Panc1 (cell line): ENCODE data around the gene NEU1. TPM values are rescaled to one million over a fixed set of nuclear protein-coding genes. Genes with fewer than 3 reads are reported as not detected.

Source experiments
- ATAC-seq: fragments of 200-7000 bp; cut with Tn5 transposase; 2 replicates; pipeline ENCODE4 v1.9.1; 2020; ENCODE audit warnings: mild to moderate bottlenecking, moderate library complexity
- BruUV-seq: library from RNA; stranded (reverse); fragments of 400-500 nt; replicated peaks from 2 replicates; lab custom pipeline; 2021; lab: Mats Ljungman, UMichigan
- CTCF ChIA-PET: fragments of 300-600 bp; sonication (Branson Sonifier 250); formaldehyde crosslinking; loops from one replicate; lab custom pipeline; 2022; ENCODE audit warnings: antibody characterized with exemption; lab: Charles Lee
- POLR2A ChIA-PET: fragments of 300-600 bp; sonication (Branson Sonifier 250); formaldehyde crosslinking; loops from one replicate; lab custom pipeline; 2022; ENCODE audit warnings: antibody characterized with exemption; lab: Charles Lee
- DNase-seq: peaks from one replicate; pipeline ENCODE4 v3.0.0-alpha.2; 2010; ENCODE audit warnings: low read depth, low spot score
- H3K27ac ChIP-seq: 2 replicates; pipeline ENCODE4 v1.5.1; 2011; ENCODE audit warnings: mild to moderate bottlenecking, low read length, inconsistent platforms
- H3K27me3 ChIP-seq: fragments of 200-500 bp; sonication (Bioruptor generic); 2 replicates; pipeline ENCODE4 v1.6.0; 2014; ENCODE audit warnings: low read length, inconsistent platforms; ENCODE audit not compliant: control insufficient read depth, insufficient read depth
- H3K36me3 ChIP-seq: fragments of 200-500 bp; sonication (Bioruptor generic); 2 replicates; pipeline ENCODE4 v1.5.1; 2014; ENCODE audit warnings: inconsistent platforms, mild to moderate bottlenecking, low read length, moderate library complexity; ENCODE audit not compliant: control insufficient read depth, insufficient read depth
- H3K4me1 ChIP-seq: 2 replicates; pipeline ENCODE4 v1.5.1; 2011; ENCODE audit warnings: inconsistent platforms, mild to moderate bottlenecking, low read length, moderate library complexity; ENCODE audit not compliant: control insufficient read depth, insufficient read depth
- H3K4me3 ChIP-seq, 2 experiments: 2 replicates each; pipeline ENCODE4 v1.5.1; 2011 to 2012; ENCODE audit warnings: low read depth in 2 of 2, low read length in 2 of 2, mild to moderate bottlenecking in 2 of 2, inconsistent platforms in 1 of 2, moderate library complexity in 1 of 2
- H3K9me3 ChIP-seq: fragments of 200-500 bp; sonication (Bioruptor generic); 2 replicates; pipeline ENCODE4 v1.5.1; 2014; ENCODE audit warnings: low read depth, mild to moderate bottlenecking, inconsistent platforms, low read length, moderate library complexity; ENCODE audit not compliant: control insufficient read depth, insufficient read depth
- CTCF ChIP-seq: fragments of 450-650 bp; IDR thresholded peaks from 2 replicates; pipeline ENCODE4 v1.5.1; 2017; ENCODE audit warnings: mild to moderate bottlenecking
- POLR2AphosphoS5 ChIP-seq: IDR thresholded peaks from 2 replicates; pipeline ENCODE4 v1.6.1; 2012; ENCODE audit warnings: mild to moderate bottlenecking, low read depth, low read length, moderate library complexity
- REST ChIP-seq, 2 experiments: IDR thresholded peaks; 2 replicates each; pipeline ENCODE4 v1.6.1; 2011 to 2012; ENCODE audit warnings: low read depth in 2 of 2, control low read depth in 1 of 2, low read length in 1 of 2, mild to moderate bottlenecking in 1 of 2, moderate library complexity in 1 of 2; ENCODE audit not compliant: insufficient read depth in 1 of 2
- SIN3A ChIP-seq: IDR thresholded peaks from 2 replicates; pipeline ENCODE4 v1.6.1; 2012; ENCODE audit warnings: low read depth, mild to moderate bottlenecking, low read length, moderate library complexity, borderline replicate concordance; ENCODE audit not compliant: insufficient read depth
- TCF7L2 ChIP-seq: IDR thresholded peaks from 2 replicates; pipeline ENCODE4 v1.6.1; 2011; ENCODE audit warnings: mild to moderate bottlenecking, low read depth, low read length, inconsistent platforms
- in situ Hi-C: cut with HindIII; loops from 2 replicates; pipeline ENCODE4 v1.10.0; 2016; ENCODE audit warnings: low sequenced_read_pairs, low pct_unique_long_range_greater_than_20kb
- intact Hi-C: fragments of 100-400 bp; cut with micrococcal nuclease; formaldehyde crosslinking; loops from one replicate; pipeline ENCODE4 v1.10.0; 2022; ENCODE audit not compliant: unreplicated experiment
- total RNA-seq: library from RNA; stranded (reverse); gene quantifications from one replicate; pipeline ENCODE4 v1.2.1, GENCODE V29; 2021; ENCODE audit not compliant: unreplicated experiment

NEU1 gene
- total RNA-seq, 1 experiment from 2014 or later = 111 TPM

- DNase-seq = no peak
- CTCF ChIA-PET = no interaction called here
Measured at GRCh38 chr6:31847276-31847978, 15.2 kb downstream of the NEU1 start.

GRCh38 chr6:31844507-31844906 lies 18.1 kb downstream of the NEU1 start:
- no peak overlapping the region for H3K4me3 ChIP-seq
- H3K36me3 ChIP-seq = peaks cover under 1% of the 10 kb centered on the region; the same call in 1 of the 2 replicates
- ChIA-PET CTCF (no interaction called here), POLR2A (no interaction called here)
- peak overlapping the region; percentile 25; the same call in 1 of the 2 replicates for H3K27ac ChIP-seq
- intact Hi-C loops (no loop called here), in situ Hi-C loops (no loop called here)
- no peak for ATAC-seq
- peaks cover 12% of the 10 kb centered on the region for H3K4me1 ChIP-seq
- no TSS peak for BruUV-seq
- no peak for DNase-seq
- no peaks in the 10 kb centered on the region for H3K9me3 ChIP-seq
- H3K27me3 ChIP-seq = no peaks in the 10 kb centered on the region
- TF ChIP-seq TCF7L2 (no peak), REST (IDR thresholded peaks at IDR 0.05; ENCODE audit: insufficient read depth in 1 of 2, low read depth in 2 of 2, low read length in 1 of 2) (no peak), SIN3A (no peak), CTCF (no peak), POLR2AphosphoS5 (no peak)

More at GRCh38 chr6:31847276-31847978, 15.2 kb downstream of the NEU1 start:
- in situ Hi-C loops (no loop called here), intact Hi-C loops (no loop called here)
- Histone ChIP-seq H3K27ac (no peak overlapping the region), H3K4me3 (no peak overlapping the region), H3K4me1 (peaks cover 8% of the 10 kb centered on the region; the same call in 1 of the 2 replicates), H3K27me3 (no peaks in the 10 kb centered on the region), H3K9me3 (no peaks in the 10 kb centered on the region), H3K36me3 (no peaks in the 10 kb centered on the region)
- no peak for TF ChIP-seq POLR2AphosphoS5
- no peak for TF ChIP-seq TCF7L2
- TF ChIP-seq CTCF = no peak
- no peak for TF ChIP-seq SIN3A
- TF ChIP-seq REST (IDR thresholded peaks at IDR 0.05; ENCODE audit: insufficient read depth in 1 of 2, low read depth in 2 of 2, low read length in 1 of 2) = no peak
- POLR2A ChIA-PET = interaction anchor here (0.7 kb wide), 1 partner anchor 33 kb away, joined by 7 read pairs; no protein-coding TSS in a partner anchor
- no peak for ATAC-seq
- BruUV-seq = no TSS peak
